CD14-positive monocyte (primary cell): ENCODE measurements around the gene ERBB4. TPM values are rescaled to one million over a fixed set of nuclear protein-coding genes. Genes with fewer than 3 reads are reported as not detected.

Experiments used
- DNase-seq, 3 donors: peaks; one replicate each; pipeline ENCODE4 v3.0.0-alpha.2; 2011 to 2022
- H2AFZ ChIP-seq: 2 replicates; pipeline ENCODE4 v1.6.0; 2012; ENCODE audit warnings: mild to moderate bottlenecking, low read depth, low read length, inconsistent platforms; ENCODE audit not compliant: insufficient read depth, poor library complexity, severe bottlenecking
- H3K27ac ChIP-seq, 2 donors: 1 replicate in 1 of 2; 2 replicates in 1 of 2; pipeline ENCODE4 v1.5.1; 2012 to 2013; ENCODE audit warnings: low read length in 2 of 2, control low read depth in 1 of 2, inconsistent platforms in 1 of 2, low read depth in 1 of 2, mild to moderate bottlenecking in 1 of 2
- H3K27me3 ChIP-seq, 2 donors: one replicate each; pipeline versions ENCODE4 v1.6.0 to v1.6.1; 2011 to 2013; ENCODE audit warnings: low read length in 2 of 2; ENCODE audit not compliant: control insufficient read depth in 2 of 2, insufficient read depth in 2 of 2
- H3K36me3 ChIP-seq, 2 donors: replicated peaks in 1 of 2; 1 replicate in 1 of 2; 2 replicates in 1 of 2; pipeline versions ENCODE4 v1.5.1 to v1.6.1; 2012 to 2013; ENCODE audit warnings: low read length in 2 of 2, control low read depth in 1 of 2, inconsistent platforms in 1 of 2, mild to moderate bottlenecking in 1 of 2; ENCODE audit not compliant: insufficient read depth in 2 of 2, control insufficient read depth in 1 of 2
- H3K4me1 ChIP-seq, 2 donors: 1 replicate in 1 of 2; 2 replicates in 1 of 2; pipeline versions ENCODE4 v1.5.1 to v1.6.1; 2012 to 2013; ENCODE audit warnings: low read length in 2 of 2, control low read depth in 1 of 2, inconsistent platforms in 1 of 2, mild to moderate bottlenecking in 1 of 2, moderate library complexity in 1 of 2; ENCODE audit not compliant: insufficient read depth in 2 of 2, control insufficient read depth in 1 of 2
- H3K4me2 ChIP-seq: replicated peaks from 2 replicates; pipeline ENCODE3; 2012; ENCODE audit warnings: low read length, moderate library complexity, mild to moderate bottlenecking; ENCODE audit not compliant: poor library complexity, severe bottlenecking; ENCODE audit errors: extremely low read depth
- H3K4me3 ChIP-seq, 3 experiments: fragments of 200-600 bp in 1 of 3; sonication (generic) in 1 of 3; replicated peaks in 1 of 3; 1 replicate in 2 of 3; 2 replicates in 1 of 3; pipeline ENCODE4 v1.5.1; 2011 to 2013; ENCODE audit warnings: low read length in 3 of 3, mild to moderate bottlenecking in 3 of 3, control low read depth in 2 of 3, low read depth in 2 of 3, inconsistent platforms in 1 of 3, moderate library complexity in 1 of 3
- H3K79me2 ChIP-seq: 2 replicates; pipeline ENCODE4 v1.6.0; 2012; ENCODE audit warnings: mild to moderate bottlenecking, control low read depth, inconsistent platforms, low read length, moderate library complexity; ENCODE audit not compliant: insufficient read depth
- H3K9ac ChIP-seq: 2 replicates; pipeline ENCODE4 v1.6.0; 2017; ENCODE audit warnings: low read length, mild to moderate bottlenecking; ENCODE audit not compliant: insufficient read depth, poor library complexity, severe bottlenecking
- H3K9me3 ChIP-seq, 2 donors: replicated peaks in 1 of 2; 1 replicate in 1 of 2; 2 replicates in 1 of 2; pipeline versions ENCODE4 v1.5.1 to v1.6.1; 2012 to 2013; ENCODE audit warnings: low read length in 2 of 2, control low read depth in 1 of 2; ENCODE audit not compliant: control insufficient read depth in 1 of 2, insufficient read depth in 1 of 2
- H4K20me1 ChIP-seq: 2 replicates; pipeline ENCODE4 v1.6.0; 2012; ENCODE audit warnings: mild to moderate bottlenecking, low read length, control low read depth, moderate library complexity; ENCODE audit not compliant: insufficient read depth
- H3K27ac Mint-ChIP-seq, 7 donors: one replicate each; pipeline ENCODE4 v1.8.0; 2020; ENCODE audit warnings: mild to moderate bottlenecking in 7 of 7, mixed read lengths in 7 of 7, moderate library complexity in 6 of 7, inconsistent platforms in 2 of 7
- H3K27me3 Mint-ChIP-seq, 3 donors: one replicate each; pipeline ENCODE4 v1.8.0; 2021 to 2022; ENCODE audit warnings: low read depth in 3 of 3, mild to moderate bottlenecking in 3 of 3, mixed read lengths in 3 of 3, moderate library complexity in 3 of 3, inconsistent platforms in 1 of 3
- H3K36me3 Mint-ChIP-seq, 2 donors: one replicate each; pipeline ENCODE4 v1.8.0; 2020; ENCODE audit warnings: mixed read lengths in 2 of 2, inconsistent platforms in 1 of 2, mild to moderate bottlenecking in 1 of 2
- H3K4me1 Mint-ChIP-seq: one replicate; pipeline ENCODE4 v1.8.0; 2020; ENCODE audit warnings: mild to moderate bottlenecking, mixed read lengths
- H3K4me3 Mint-ChIP-seq, 2 donors: one replicate each; pipeline ENCODE4 v1.8.0; 2020; ENCODE audit warnings: mild to moderate bottlenecking in 2 of 2, mixed read lengths in 2 of 2, moderate library complexity in 1 of 2
- H3K9me3 Mint-ChIP-seq, 7 donors: one replicate each; pipeline ENCODE4 v1.8.0; 2020 to 2022; ENCODE audit warnings: mixed read lengths in 7 of 7, mild to moderate bottlenecking in 6 of 7, moderate library complexity in 6 of 7, inconsistent platforms in 2 of 7
- WGBS: methylation state at CpG from one replicate; pipeline ENCODE4 v1.1.5; 2013; ENCODE audit warnings: missing lambda C conversion rate; ENCODE audit not compliant: insufficient coverage; 5-methylcytosine and 5-hydroxymethylcytosine counted together
- intact Hi-C, 2 donors: fragments of 100-400 bp; cut with micrococcal nuclease; formaldehyde crosslinking; loops; one replicate each; pipeline versions ENCODE4 v1.15.0 to v1.15.1; 2023
- polyA plus RNA-seq, 3 donors: library from polyadenylated mRNA; depleted of rRNA in 1 of 3; unstranded in 2 of 3; stranded (reverse) in 1 of 3; fragments of 300-500 nt in 2 of 3; fragments of >200 nt in 1 of 3; fragmentation: Illumina TruSeq in 2 of 3; gene quantifications; 1 replicate in 2 of 3; 2 replicates in 1 of 3; pipeline ENCODE4 v1.2.3, GENCODE V29; 2012 to 2021
- TF ChIP-seq, protein P1 (sequence below): fragments of 200-600 bp; IDR thresholded peaks from one replicate; pipeline ENCODE4 v1.8.0; 2022; ENCODE audit warnings: antibody characterized with exemption, mild to moderate bottlenecking

Gene ERBB4
- polyA plus RNA-seq, 3 donors: not detected

- Histone ChIP-seq H3K27ac (no peak overlapping the region), H3K27me3 (no peaks in the 10 kb centered on the region), H4K20me1 (no peaks in the 10 kb centered on the region), H3K9ac (no peak overlapping the region), H2AFZ (no peak overlapping the region), H3K4me2 (no peak overlapping the region), H3K4me1 (no peaks in the 10 kb centered on the region), H3K36me3 (no peaks in the 10 kb centered on the region), H3K9me3 (no peaks in the 10 kb centered on the region), H3K79me2 (no peaks in the 10 kb centered on the region), H3K4me3 (no peak overlapping the region)
- WGBS: 100% methylated on average over 1 of the region's 1 CpG
- Mint-ChIP-seq H3K4me1 (no peaks in the 10 kb centered on the region), H3K36me3 (no peaks in the 10 kb centered on the region), H3K4me3 (no peak overlapping the region), H3K27ac (no peak overlapping the region), H3K27me3 (no peaks in the 10 kb centered on the region), H3K9me3 (peaks cover 0 to 1% (median 0%) of the 10 kb centered on the region in 7 donors)
- TF ChIP-seq, protein P1, sequence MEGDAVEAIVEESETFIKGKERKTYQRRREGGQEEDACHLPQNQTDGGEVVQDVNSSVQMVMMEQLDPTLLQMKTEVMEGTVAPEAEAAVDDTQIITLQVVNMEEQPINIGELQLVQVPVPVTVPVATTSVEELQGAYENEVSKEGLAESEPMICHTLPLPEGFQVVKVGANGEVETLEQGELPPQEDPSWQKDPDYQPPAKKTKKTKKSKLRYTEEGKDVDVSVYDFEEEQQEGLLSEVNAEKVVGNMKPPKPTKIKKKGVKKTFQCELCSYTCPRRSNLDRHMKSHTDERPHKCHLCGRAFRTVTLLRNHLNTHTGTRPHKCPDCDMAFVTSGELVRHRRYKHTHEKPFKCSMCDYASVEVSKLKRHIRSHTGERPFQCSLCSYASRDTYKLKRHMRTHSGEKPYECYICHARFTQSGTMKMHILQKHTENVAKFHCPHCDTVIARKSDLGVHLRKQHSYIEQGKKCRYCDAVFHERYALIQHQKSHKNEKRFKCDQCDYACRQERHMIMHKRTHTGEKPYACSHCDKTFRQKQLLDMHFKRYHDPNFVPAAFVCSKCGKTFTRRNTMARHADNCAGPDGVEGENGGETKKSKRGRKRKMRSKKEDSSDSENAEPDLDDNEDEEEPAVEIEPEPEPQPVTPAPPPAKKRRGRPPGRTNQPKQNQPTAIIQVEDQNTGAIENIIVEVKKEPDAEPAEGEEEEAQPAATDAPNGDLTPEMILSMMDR: no peak
- DNase-seq: no peak
- intact Hi-C loops: no loop called here
Measured at GRCh38 chr2:212032032-212032431, 506.6 kb downstream of the ERBB4 start.

DNA sequence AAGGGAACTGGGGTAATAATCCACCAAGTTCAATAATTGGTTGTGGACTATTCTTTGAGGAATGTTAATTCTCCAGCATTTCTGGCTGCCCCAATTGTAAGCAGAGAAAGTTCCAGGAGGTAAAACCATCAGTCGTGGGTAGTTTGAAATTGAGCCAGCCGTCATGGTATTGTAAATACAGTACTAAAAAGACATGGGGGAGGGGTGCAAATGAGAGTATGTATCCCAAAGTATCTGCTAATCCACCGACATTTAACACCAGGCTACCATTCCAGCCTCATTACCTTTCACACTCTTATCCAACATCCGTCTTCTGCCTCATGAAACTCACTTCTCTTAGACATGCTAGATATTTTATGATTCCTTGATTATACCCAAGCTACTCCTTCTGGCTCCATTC, 507.9 kb downstream of the ERBB4 start:
- H3K4me1 Mint-ChIP-seq: no peaks in the 10 kb centered on the region
- 86% methylated on average over 2 of the region's 4 CpGs for WGBS
- no peak overlapping the region for H3K27ac ChIP-seq
- H3K27me3 ChIP-seq: no peaks in the 10 kb centered on the region
- H3K27ac Mint-ChIP-seq: no peak overlapping the region
- intact Hi-C loops: no loop called here
- TF ChIP-seq, protein P1: no peak
- no peak overlapping the region for H2AFZ ChIP-seq
- no peak overlapping the region for H3K4me3 Mint-ChIP-seq
- H3K79me2 ChIP-seq: no peaks in the 10 kb centered on the region
- no peaks in the 10 kb centered on the region for H3K9me3 Mint-ChIP-seq
- no peak overlapping the region for H3K9ac ChIP-seq
- no peak overlapping the region for H3K4me2 ChIP-seq
- H3K36me3 Mint-ChIP-seq: no peaks in the 10 kb centered on the region
- no peaks in the 10 kb centered on the region for H3K4me1 ChIP-seq
- H3K9me3 ChIP-seq: no peaks in the 10 kb centered on the region
- no peaks in the 10 kb centered on the region for H4K20me1 ChIP-seq
- no peaks in the 10 kb centered on the region for H3K27me3 Mint-ChIP-seq
- no peak for DNase-seq
- no peaks in the 10 kb centered on the region for H3K36me3 ChIP-seq
- H3K4me3 ChIP-seq: no peak overlapping the region
